WTC11 (cell line): Measurements from ENCODE around the gene PPM1L. TPM values are rescaled to one million over a fixed set of nuclear protein-coding genes. Genes with fewer than 3 reads are reported as not detected.

Experiments used
- ATAC-seq: fragments of 200-7000 bp; cut with Tn5 transposase; 2 replicates; pipeline ENCODE4 v1.10.0; 2021; ENCODE audit warnings: mild to moderate bottlenecking, moderate library complexity
- CTCF ChIA-PET: fragments of 300-600 bp; sonication (Branson Sonifier 250); formaldehyde crosslinking; loops from one replicate; lab custom pipeline; 2021; ENCODE audit warnings: antibody characterized with exemption; lab: Charles Lee
- POLR2A ChIA-PET: fragments of 350-600 bp; sonication (Branson Sonifier 250); formaldehyde crosslinking; loops from one replicate; lab custom pipeline; 2021; ENCODE audit warnings: antibody characterized with exemption; lab: Charles Lee
- DNase-seq: peaks from one replicate; pipeline ENCODE4 v3.0.0; 2021; ENCODE audit warnings: low spot score
- H3K27ac Mint-ChIP-seq: 2 replicates; pipeline ENCODE4 v1.8.0; 2021; ENCODE audit warnings: mixed read lengths
- H3K27me3 Mint-ChIP-seq: 2 replicates; pipeline ENCODE4 v1.8.0; 2021; ENCODE audit warnings: low read depth, mild to moderate bottlenecking, moderate library complexity, mixed read lengths
- H3K36me3 Mint-ChIP-seq: 2 replicates; pipeline ENCODE4 v1.8.0; 2021; ENCODE audit warnings: mixed read lengths
- H3K4me1 Mint-ChIP-seq: 2 replicates; pipeline ENCODE4 v1.8.0; 2022; ENCODE audit warnings: mixed read lengths
- H3K4me3 Mint-ChIP-seq: 2 replicates; pipeline ENCODE4 v1.8.0; 2021; ENCODE audit warnings: mild to moderate bottlenecking, moderate library complexity, mixed read lengths
- H3K9me3 Mint-ChIP-seq: 2 replicates; pipeline ENCODE4 v1.8.0; 2021; ENCODE audit warnings: mixed read lengths
- ETV6 ChIP-seq: sonication (generic); formaldehyde crosslinking; IDR thresholded peaks from 2 replicates; pipeline ENCODE4 v1.8.1; 2022; ENCODE audit warnings: mild to moderate bottlenecking, missing genetic modification reagents
- GRHL2 ChIP-seq: fragments of 250-450 bp; sonication (Bioruptor Pico); IDR thresholded peaks from 2 replicates; pipeline ENCODE4 v1.8.0; 2022; ENCODE audit warnings: mild to moderate bottlenecking, moderate library complexity; ENCODE audit not compliant: insufficient replicate concordance, severe bottlenecking
- MYBL2 ChIP-seq: sonication (generic); formaldehyde crosslinking; IDR thresholded peaks from 2 replicates; pipeline ENCODE4 v1.8.1; 2023; ENCODE audit warnings: mild to moderate bottlenecking, moderate library complexity, missing genetic modification reagents
- NFATC4 ChIP-seq: fragments of 250-450 bp; sonication (Bioruptor Pico); IDR thresholded peaks from 2 replicates; pipeline ENCODE4 v1.9.0; 2021; ENCODE audit warnings: mild to moderate bottlenecking
- NFE2L1 ChIP-seq: sonication (generic); formaldehyde crosslinking; IDR thresholded peaks from 2 replicates; pipeline ENCODE4 v1.8.1; 2023; ENCODE audit warnings: missing genetic modification reagents
- NFYB ChIP-seq: sonication (generic); formaldehyde crosslinking; conservative IDR thresholded peaks from 2 replicates; pipeline ENCODE4 v1.8.0; 2022; ENCODE audit warnings: low read depth, missing genetic modification reagents
- NR2C2 ChIP-seq: sonication (generic); formaldehyde crosslinking; IDR thresholded peaks from 2 replicates; pipeline ENCODE4 v1.8.0; 2022; ENCODE audit warnings: mild to moderate bottlenecking, missing genetic modification reagents
- NR3C1 ChIP-seq: sonication (generic); formaldehyde crosslinking; conservative IDR thresholded peaks from 2 replicates; pipeline ENCODE4 v1.8.1; 2023; ENCODE audit warnings: low read depth, mild to moderate bottlenecking, missing genetic modification reagents
- PRRX2 ChIP-seq: fragments of 250-450 bp; sonication (Bioruptor Pico); IDR thresholded peaks from 2 replicates; pipeline ENCODE4 v1.8.0; 2021; ENCODE audit warnings: mild to moderate bottlenecking
- SMAD4 ChIP-seq: sonication (generic); formaldehyde crosslinking; IDR thresholded peaks from 2 replicates; pipeline ENCODE4 v1.8.0; 2022; ENCODE audit warnings: mild to moderate bottlenecking, missing genetic modification reagents
- ZBTB21 ChIP-seq: sonication (generic); formaldehyde crosslinking; IDR thresholded peaks from 2 replicates; pipeline ENCODE4 v1.8.1; 2023; ENCODE audit warnings: mild to moderate bottlenecking, missing genetic modification reagents, borderline replicate concordance
- ZNF138 ChIP-seq: sonication (generic); formaldehyde crosslinking; conservative IDR thresholded peaks from 2 replicates; pipeline ENCODE4 v1.8.1; 2022; ENCODE audit warnings: mild to moderate bottlenecking, moderate library complexity, missing genetic modification reagents
- ZNF317 ChIP-seq: sonication (generic); formaldehyde crosslinking; IDR thresholded peaks from 2 replicates; pipeline ENCODE4 v1.8.1; 2023; ENCODE audit warnings: low read depth, mild to moderate bottlenecking, moderate library complexity, missing genetic modification reagents, borderline replicate concordance
- total RNA-seq: library from RNA; stranded (reverse); gene quantifications from 3 replicates; pipeline ENCODE4 v1.2.3, GENCODE V29; 2021
- TF ChIP-seq, protein P1 (sequence below): sonication (generic); formaldehyde crosslinking; IDR thresholded peaks from 2 replicates; pipeline ENCODE4 v1.8.0; 2022; ENCODE audit warnings: mild to moderate bottlenecking, missing genetic modification reagents
- TF ChIP-seq, protein P2 (sequence below): fragments of 250-450 bp; sonication (Bioruptor Pico); conservative IDR thresholded peaks from 2 replicates; pipeline ENCODE4 v1.9.0; 2021; ENCODE audit warnings: mild to moderate bottlenecking
- TF ChIP-seq, protein P3 (sequence below): sonication (generic); formaldehyde crosslinking; IDR thresholded peaks from 2 replicates; pipeline ENCODE4 v1.8.0; 2022; ENCODE audit warnings: mild to moderate bottlenecking, missing genetic modification reagents
- TF ChIP-seq, protein P4 (sequence below): sonication (generic); formaldehyde crosslinking; conservative IDR thresholded peaks from 2 replicates; pipeline ENCODE4 v1.8.1; 2022; ENCODE audit warnings: mild to moderate bottlenecking, missing genetic modification reagents
- TF ChIP-seq, protein P5 (sequence below): fragments of 250-450 bp; sonication (Bioruptor Pico); IDR thresholded peaks from 2 replicates; pipeline ENCODE4 v1.8.0; 2021; ENCODE audit warnings: mild to moderate bottlenecking
- TF ChIP-seq, protein P6 (sequence below): sonication (generic); formaldehyde crosslinking; IDR thresholded peaks from 2 replicates; pipeline ENCODE4 v1.8.1; 2022; ENCODE audit warnings: mild to moderate bottlenecking, missing genetic modification reagents, moderate library complexity, borderline replicate concordance
- TF ChIP-seq, protein P7 (sequence below): sonication (generic); formaldehyde crosslinking; IDR thresholded peaks from 2 replicates; pipeline ENCODE4 v1.8.0; 2022; ENCODE audit warnings: missing genetic modification reagents
- TF ChIP-seq, protein P8 (sequence below): sonication (generic); formaldehyde crosslinking; IDR thresholded peaks from 2 replicates; pipeline ENCODE4 v1.8.1; 2023; ENCODE audit warnings: mild to moderate bottlenecking, missing genetic modification reagents, moderate library complexity
- TF ChIP-seq, protein P9 (sequence below): sonication (generic); formaldehyde crosslinking; IDR thresholded peaks from 2 replicates; pipeline ENCODE4 v1.8.0; 2023; ENCODE audit warnings: missing genetic modification reagents, mild to moderate bottlenecking, borderline replicate concordance

PPM1L gene
- total RNA-seq, 1 experiment from 2014 or later, result 18.1 TPM

DNA sequence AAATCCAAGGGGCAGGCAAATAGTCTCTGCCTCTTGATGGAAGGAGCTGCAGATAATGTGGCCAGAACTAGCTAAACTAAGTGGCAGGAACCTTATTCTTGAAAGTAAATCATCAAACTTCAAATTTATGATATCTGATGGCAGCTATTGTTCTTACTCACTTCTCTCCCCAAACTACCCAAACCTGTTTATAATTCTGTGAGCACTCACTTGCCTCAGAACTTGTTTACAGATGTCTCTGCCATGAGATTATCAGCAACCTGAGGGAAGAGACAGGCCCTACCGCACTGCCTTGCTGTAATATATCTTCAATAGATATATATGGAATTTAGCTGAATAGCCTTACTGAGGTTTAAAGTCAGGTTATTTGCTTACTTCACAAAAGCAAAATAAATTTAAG is 351.3 kb downstream of the PPM1L start (continued):
- TF ChIP-seq, protein P1, sequence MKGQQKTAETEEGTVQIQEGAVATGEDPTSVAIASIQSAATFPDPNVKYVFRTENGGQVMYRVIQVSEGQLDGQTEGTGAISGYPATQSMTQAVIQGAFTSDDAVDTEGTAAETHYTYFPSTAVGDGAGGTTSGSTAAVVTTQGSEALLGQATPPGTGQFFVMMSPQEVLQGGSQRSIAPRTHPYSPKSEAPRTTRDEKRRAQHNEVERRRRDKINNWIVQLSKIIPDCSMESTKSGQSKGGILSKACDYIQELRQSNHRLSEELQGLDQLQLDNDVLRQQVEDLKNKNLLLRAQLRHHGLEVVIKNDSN (CRISPR knock-in tag), result no peak
- TF ChIP-seq ETV6 (CRISPR knock-in tag) (no peak), NFYB (no peak), NR2C2 (no peak)
- TF ChIP-seq, protein P2, sequence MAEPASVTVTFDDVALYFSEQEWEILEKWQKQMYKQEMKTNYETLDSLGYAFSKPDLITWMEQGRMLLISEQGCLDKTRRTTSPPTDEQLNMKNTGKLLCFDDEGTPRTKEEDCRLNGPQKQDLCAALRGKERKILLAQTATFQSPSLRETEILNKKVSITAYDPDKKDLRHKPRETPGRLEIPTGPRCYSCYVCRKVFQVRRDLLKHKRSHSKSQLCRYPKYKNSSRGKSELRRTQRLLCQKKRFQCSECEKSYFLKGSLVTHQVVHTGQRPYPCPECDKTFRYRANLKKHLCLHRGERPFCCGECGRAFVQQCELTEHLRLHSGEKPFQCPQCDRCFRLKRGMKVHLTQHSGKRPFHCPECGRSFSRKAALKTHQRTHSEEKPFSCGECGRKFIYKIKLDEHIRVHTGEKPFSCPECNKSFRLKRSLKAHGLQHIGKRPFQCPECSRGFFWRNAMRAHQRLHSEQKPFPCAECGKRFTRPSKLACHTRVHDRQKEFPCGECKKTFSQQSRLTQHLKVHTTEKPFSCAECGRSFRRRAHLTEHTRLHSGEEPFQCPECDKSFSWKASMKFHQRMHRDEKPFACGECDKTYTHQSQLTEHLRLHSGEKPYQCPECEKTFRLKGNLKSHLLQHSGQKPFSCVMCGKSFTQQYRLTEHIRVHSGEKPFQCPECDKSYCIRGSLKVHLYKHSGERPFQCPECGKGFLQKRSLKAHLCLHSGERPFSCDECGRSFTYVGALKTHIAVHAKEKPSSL, result no peak
- TF ChIP-seq, protein P3, sequence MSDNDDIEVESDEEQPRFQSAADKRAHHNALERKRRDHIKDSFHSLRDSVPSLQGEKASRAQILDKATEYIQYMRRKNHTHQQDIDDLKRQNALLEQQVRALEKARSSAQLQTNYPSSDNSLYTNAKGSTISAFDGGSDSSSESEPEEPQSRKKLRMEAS (CRISPR knock-in tag), result no peak

DNA sequence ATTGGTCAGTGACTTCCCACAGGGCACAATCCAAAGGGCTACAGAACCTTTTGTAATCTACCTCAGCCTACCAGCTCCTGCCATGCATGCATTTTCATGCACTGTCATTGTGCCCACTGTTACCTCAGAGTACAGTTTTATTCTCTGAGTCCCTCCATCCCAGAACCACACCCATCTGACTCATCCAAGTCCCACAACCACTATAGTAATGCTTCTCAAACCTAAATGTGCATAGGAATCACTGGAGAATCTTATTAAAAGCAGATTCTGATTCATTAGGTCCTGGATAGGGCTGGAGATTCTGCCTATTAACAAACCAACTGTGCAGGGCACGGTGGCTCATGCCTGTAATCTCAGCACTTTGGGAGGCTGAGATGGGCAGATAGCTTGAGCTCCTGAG is 352.8 kb downstream of the PPM1L start:
- Mint-ChIP-seq H3K9me3 (0 out of 2 replicates have a peak, but pooled peaks cover 3% of the 10 kb centered on the region), H3K4me3 (no peak overlapping the region), H3K4me1 (peaks cover 12% of the 10 kb centered on the region), H3K36me3 (peaks cover 5% of the 10 kb centered on the region; the same call in 1 of the 2 replicates), H3K27me3 (peaks cover 27% of the 10 kb centered on the region), H3K27ac (no peak overlapping the region)
- no peak for ATAC-seq
- ChIA-PET CTCF (interaction anchor here (1.6 kb wide), 1 partner anchor 12 kb away, joined by 5 read pairs; no protein-coding TSS in a partner anchor), POLR2A (no interaction called here)
- no peak for DNase-seq
- TF ChIP-seq NR3C1, result no peak
- TF ChIP-seq, protein P4, sequence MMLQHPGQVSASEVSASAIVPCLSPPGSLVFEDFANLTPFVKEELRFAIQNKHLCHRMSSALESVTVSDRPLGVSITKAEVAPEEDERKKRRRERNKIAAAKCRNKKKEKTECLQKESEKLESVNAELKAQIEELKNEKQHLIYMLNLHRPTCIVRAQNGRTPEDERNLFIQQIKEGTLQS (CRISPR knock-in tag), result no peak
- TF ChIP-seq PRRX2, result no peak
- no peak for TF ChIP-seq ZNF317 (CRISPR knock-in tag)
- no peak for TF ChIP-seq GRHL2
- no peak for TF ChIP-seq NFATC4 (CRISPR knock-in tag)
- TF ChIP-seq, protein P5, sequence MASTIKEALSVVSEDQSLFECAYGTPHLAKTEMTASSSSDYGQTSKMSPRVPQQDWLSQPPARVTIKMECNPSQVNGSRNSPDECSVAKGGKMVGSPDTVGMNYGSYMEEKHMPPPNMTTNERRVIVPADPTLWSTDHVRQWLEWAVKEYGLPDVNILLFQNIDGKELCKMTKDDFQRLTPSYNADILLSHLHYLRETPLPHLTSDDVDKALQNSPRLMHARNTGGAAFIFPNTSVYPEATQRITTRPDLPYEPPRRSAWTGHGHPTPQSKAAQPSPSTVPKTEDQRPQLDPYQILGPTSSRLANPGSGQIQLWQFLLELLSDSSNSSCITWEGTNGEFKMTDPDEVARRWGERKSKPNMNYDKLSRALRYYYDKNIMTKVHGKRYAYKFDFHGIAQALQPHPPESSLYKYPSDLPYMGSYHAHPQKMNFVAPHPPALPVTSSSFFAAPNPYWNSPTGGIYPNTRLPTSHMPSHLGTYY (CRISPR knock-in tag), result no peak
- TF ChIP-seq, protein P6, sequence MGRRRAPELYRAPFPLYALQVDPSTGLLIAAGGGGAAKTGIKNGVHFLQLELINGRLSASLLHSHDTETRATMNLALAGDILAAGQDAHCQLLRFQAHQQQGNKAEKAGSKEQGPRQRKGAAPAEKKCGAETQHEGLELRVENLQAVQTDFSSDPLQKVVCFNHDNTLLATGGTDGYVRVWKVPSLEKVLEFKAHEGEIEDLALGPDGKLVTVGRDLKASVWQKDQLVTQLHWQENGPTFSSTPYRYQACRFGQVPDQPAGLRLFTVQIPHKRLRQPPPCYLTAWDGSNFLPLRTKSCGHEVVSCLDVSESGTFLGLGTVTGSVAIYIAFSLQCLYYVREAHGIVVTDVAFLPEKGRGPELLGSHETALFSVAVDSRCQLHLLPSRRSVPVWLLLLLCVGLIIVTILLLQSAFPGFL, result no peak
- no peak for TF ChIP-seq MYBL2 (CRISPR knock-in tag)
- TF ChIP-seq, protein P7, sequence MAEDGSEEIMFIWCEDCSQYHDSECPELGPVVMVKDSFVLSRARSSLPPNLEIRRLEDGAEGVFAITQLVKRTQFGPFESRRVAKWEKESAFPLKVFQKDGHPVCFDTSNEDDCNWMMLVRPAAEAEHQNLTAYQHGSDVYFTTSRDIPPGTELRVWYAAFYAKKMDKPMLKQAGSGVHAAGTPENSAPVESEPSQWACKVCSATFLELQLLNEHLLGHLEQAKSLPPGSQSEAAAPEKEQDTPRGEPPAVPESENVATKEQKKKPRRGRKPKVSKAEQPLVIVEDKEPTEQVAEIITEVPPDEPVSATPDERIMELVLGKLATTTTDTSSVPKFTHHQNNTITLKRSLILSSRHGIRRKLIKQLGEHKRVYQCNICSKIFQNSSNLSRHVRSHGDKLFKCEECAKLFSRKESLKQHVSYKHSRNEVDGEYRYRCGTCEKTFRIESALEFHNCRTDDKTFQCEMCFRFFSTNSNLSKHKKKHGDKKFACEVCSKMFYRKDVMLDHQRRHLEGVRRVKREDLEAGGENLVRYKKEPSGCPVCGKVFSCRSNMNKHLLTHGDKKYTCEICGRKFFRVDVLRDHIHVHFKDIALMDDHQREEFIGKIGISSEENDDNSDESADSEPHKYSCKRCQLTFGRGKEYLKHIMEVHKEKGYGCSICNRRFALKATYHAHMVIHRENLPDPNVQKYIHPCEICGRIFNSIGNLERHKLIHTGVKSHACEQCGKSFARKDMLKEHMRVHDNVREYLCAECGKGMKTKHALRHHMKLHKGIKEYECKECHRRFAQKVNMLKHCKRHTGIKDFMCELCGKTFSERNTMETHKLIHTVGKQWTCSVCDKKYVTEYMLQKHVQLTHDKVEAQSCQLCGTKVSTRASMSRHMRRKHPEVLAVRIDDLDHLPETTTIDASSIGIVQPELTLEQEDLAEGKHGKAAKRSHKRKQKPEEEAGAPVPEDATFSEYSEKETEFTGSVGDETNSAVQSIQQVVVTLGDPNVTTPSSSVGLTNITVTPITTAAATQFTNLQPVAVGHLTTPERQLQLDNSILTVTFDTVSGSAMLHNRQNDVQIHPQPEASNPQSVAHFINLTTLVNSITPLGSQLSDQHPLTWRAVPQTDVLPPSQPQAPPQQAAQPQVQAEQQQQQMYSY (CRISPR knock-in tag), result no peak
- TF ChIP-seq NFE2L1 (CRISPR knock-in tag), result no peak
- TF ChIP-seq ZNF138, result no peak
- TF ChIP-seq, protein P8, sequence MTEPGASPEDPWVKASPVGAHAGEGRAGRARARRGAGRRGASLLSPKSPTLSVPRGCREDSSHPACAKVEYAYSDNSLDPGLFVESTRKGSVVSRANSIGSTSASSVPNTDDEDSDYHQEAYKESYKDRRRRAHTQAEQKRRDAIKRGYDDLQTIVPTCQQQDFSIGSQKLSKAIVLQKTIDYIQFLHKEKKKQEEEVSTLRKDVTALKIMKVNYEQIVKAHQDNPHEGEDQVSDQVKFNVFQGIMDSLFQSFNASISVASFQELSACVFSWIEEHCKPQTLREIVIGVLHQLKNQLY (CRISPR knock-in tag), result no peak
- TF ChIP-seq ZBTB21 (CRISPR knock-in tag), result no peak
- TF ChIP-seq, protein P9, sequence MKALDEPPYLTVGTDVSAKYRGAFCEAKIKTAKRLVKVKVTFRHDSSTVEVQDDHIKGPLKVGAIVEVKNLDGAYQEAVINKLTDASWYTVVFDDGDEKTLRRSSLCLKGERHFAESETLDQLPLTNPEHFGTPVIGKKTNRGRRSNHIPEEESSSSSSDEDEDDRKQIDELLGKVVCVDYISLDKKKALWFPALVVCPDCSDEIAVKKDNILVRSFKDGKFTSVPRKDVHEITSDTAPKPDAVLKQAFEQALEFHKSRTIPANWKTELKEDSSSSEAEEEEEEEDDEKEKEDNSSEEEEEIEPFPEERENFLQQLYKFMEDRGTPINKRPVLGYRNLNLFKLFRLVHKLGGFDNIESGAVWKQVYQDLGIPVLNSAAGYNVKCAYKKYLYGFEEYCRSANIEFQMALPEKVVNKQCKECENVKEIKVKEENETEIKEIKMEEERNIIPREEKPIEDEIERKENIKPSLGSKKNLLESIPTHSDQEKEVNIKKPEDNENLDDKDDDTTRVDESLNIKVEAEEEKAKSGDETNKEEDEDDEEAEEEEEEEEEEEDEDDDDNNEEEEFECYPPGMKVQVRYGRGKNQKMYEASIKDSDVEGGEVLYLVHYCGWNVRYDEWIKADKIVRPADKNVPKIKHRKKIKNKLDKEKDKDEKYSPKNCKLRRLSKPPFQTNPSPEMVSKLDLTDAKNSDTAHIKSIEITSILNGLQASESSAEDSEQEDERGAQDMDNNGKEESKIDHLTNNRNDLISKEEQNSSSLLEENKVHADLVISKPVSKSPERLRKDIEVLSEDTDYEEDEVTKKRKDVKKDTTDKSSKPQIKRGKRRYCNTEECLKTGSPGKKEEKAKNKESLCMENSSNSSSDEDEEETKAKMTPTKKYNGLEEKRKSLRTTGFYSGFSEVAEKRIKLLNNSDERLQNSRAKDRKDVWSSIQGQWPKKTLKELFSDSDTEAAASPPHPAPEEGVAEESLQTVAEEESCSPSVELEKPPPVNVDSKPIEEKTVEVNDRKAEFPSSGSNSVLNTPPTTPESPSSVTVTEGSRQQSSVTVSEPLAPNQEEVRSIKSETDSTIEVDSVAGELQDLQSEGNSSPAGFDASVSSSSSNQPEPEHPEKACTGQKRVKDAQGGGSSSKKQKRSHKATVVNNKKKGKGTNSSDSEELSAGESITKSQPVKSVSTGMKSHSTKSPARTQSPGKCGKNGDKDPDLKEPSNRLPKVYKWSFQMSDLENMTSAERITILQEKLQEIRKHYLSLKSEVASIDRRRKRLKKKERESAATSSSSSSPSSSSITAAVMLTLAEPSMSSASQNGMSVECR (CRISPR knock-in tag), result no peak
- no peak for TF ChIP-seq SMAD4 (CRISPR knock-in tag)
